SU-DHL-6 (cell line): ENCODE data around the gene TTC16.

Experiments
- H2AFZ ChIP-seq: fragments of 200-600 bp; sonication (generic); 2 replicates; pipeline ENCODE4 v1.6.1; 2014; ENCODE audit warnings: low read depth, mild to moderate bottlenecking, moderate library complexity, mixed read lengths, antibody characterized with exemption, low read length; ENCODE audit not compliant: severe bottlenecking
- H3F3A ChIP-seq: fragments of 200-600 bp; shearing (Covaris generic); 2 replicates; pipeline ENCODE4 v1.6.0; 2016; ENCODE audit warnings: antibody characterized with exemption, mild to moderate bottlenecking; ENCODE audit not compliant: insufficient read depth
- H3K27ac ChIP-seq: fragments of 200-600 bp; sonication (generic); 2 replicates; pipeline ENCODE4 v1.5.1; 2016; ENCODE audit warnings: low read depth, mild to moderate bottlenecking, low read length, moderate library complexity, mixed read lengths
- H3K27me3 ChIP-seq: fragments of 200-600 bp; sonication (generic), shearing (Covaris generic); 2 replicates; pipeline ENCODE4 v1.6.0; 2014; ENCODE audit warnings: mild to moderate bottlenecking, low read length
- H3K36me3 ChIP-seq: fragments of 200-600 bp; sonication (generic); 2 replicates; pipeline ENCODE4 v1.6.1; 2014; ENCODE audit warnings: mild to moderate bottlenecking, low read length, mixed read lengths
- H3K4me2 ChIP-seq: fragments of 300-600, 200-600 bp; shearing (Covaris generic), sonication (generic); 2 replicates; pipeline ENCODE4 v1.6.0; 2014; ENCODE audit warnings: low read length, low read depth, mild to moderate bottlenecking; ENCODE audit not compliant: poor library complexity, severe bottlenecking
- H3K4me3 ChIP-seq: fragments of 200-600 bp; sonication (generic); 2 replicates; pipeline ENCODE4 v1.5.1; 2014; ENCODE audit warnings: antibody characterized with exemption, low read length, mild to moderate bottlenecking, mixed read lengths; ENCODE audit not compliant: insufficient read depth, poor library complexity, severe bottlenecking
- H3K79me2 ChIP-seq: fragments of 200-600 bp; sonication (generic); 2 replicates; pipeline ENCODE4 v1.6.1; 2014; ENCODE audit warnings: mild to moderate bottlenecking, low read length, moderate library complexity; ENCODE audit not compliant: insufficient read depth
- H3K9ac ChIP-seq: fragments of 200-600 bp; sonication (generic); 2 replicates; pipeline ENCODE4 v1.7.0; 2014; ENCODE audit warnings: mild to moderate bottlenecking, low read length
- H3K9me2 ChIP-seq: fragments of 200-600 bp; sonication (generic); replicated peaks from 2 replicates; pipeline ENCODE4 v1.6.1; 2014; ENCODE audit warnings: low read length; ENCODE audit not compliant: insufficient read depth
- H3K9me3 ChIP-seq: fragments of 200-600 bp; sonication (generic); 2 replicates; pipeline ENCODE4 v1.6.1; 2014; ENCODE audit warnings: low read length, mixed read lengths; ENCODE audit not compliant: insufficient read depth
- H4K20me1 ChIP-seq: fragments of 200-600 bp; sonication (generic); 2 replicates; pipeline ENCODE4 v1.6.1; 2014; ENCODE audit warnings: low read depth, mild to moderate bottlenecking, antibody characterized with exemption, low read length, moderate library complexity, mixed read lengths
- CTCF ChIP-seq: fragments of 200-600 bp; sonication (generic); IDR thresholded peaks from one replicate; pipeline ENCODE4 v1.5.1; 2017; ENCODE audit warnings: antibody characterized with exemption, mild to moderate bottlenecking, low read length, moderate library complexity; ENCODE audit not compliant: insufficient read depth, poor library complexity, severe bottlenecking
- EZH2phosphoT487 ChIP-seq: fragments of 200-600 bp; sonication (generic), shearing (Covaris generic); conservative IDR thresholded peaks from 2 replicates; pipeline ENCODE4 v1.6.1; 2018; ENCODE audit warnings: mild to moderate bottlenecking, antibody characterized with exemption, low read length, moderate library complexity, mixed read lengths

TTC16 gene

GRCh38 chr9:127711831-127712274 is 4.0 kb upstream of the TTC16 start:
- Histone ChIP-seq H3K4me3 (no peak overlapping the region), H3K27me3 (no peaks in the 10 kb centered on the region), H3K79me2 (no peaks in the 10 kb centered on the region), H3F3A (no peaks in the 10 kb centered on the region), H2AFZ (no peak overlapping the region), H3K9me3 (no peaks in the 10 kb centered on the region; the same call in 1 of the 2 replicates), H3K36me3 (no peaks in the 10 kb centered on the region), H3K27ac (no peak overlapping the region), H4K20me1 (no peaks in the 10 kb centered on the region), H3K4me2 (no peak overlapping the region), H3K9me2 (no peaks in the 10 kb centered on the region), H3K9ac (no peak overlapping the region)
- TF ChIP-seq EZH2phosphoT487 = no peak
- no peak for TF ChIP-seq CTCF

- H3K36me3 ChIP-seq = no peaks in the 10 kb centered on the region
Observed at GRCh38 chr9:127712371-127712770, 3.5 kb upstream of the TTC16 start.

GRCh38 chr9:127712867-127713266 is 3.0 kb upstream of the TTC16 start:
- Histone ChIP-seq H3K9ac (no peak overlapping the region), H3K27me3 (no peaks in the 10 kb centered on the region), H4K20me1 (no peaks in the 10 kb centered on the region), H3K4me3 (no peak overlapping the region), H3F3A (no peaks in the 10 kb centered on the region), H3K4me2 (no peak overlapping the region), H2AFZ (no peak overlapping the region), H3K36me3 (no peaks in the 10 kb centered on the region), H3K27ac (no peak overlapping the region), H3K9me3 (no peaks in the 10 kb centered on the region; the same call in 1 of the 2 replicates), H3K79me2 (no peaks in the 10 kb centered on the region), H3K9me2 (no peaks in the 10 kb centered on the region)
- no peak for TF ChIP-seq CTCF
- TF ChIP-seq EZH2phosphoT487 = no peak

More at GRCh38 chr9:127712371-127712770, 3.5 kb upstream of the TTC16 start:
- Histone ChIP-seq H3K27me3 (no peaks in the 10 kb centered on the region), H3F3A (no peaks in the 10 kb centered on the region), H3K9me3 (no peaks in the 10 kb centered on the region; the same call in 1 of the 2 replicates), H3K4me2 (no peak overlapping the region), H3K9ac (no peak overlapping the region), H3K79me2 (no peaks in the 10 kb centered on the region), H3K9me2 (no peaks in the 10 kb centered on the region), H4K20me1 (no peaks in the 10 kb centered on the region), H3K27ac (no peak overlapping the region), H3K4me3 (no peak overlapping the region), H2AFZ (no peak overlapping the region)
- TF ChIP-seq CTCF (no peak), EZH2phosphoT487 (no peak)
